Cardiac ventricle fibroblast (primary cell): Measurements from ENCODE around the gene PLCG2. TPM values are rescaled to one million over a fixed set of nuclear protein-coding genes. Genes with fewer than 3 reads are reported as not detected.

Experiments used
- total RNA-seq: library from RNA; depleted of rRNA; stranded (reverse); fragments of >200 nt; gene quantifications from 2 replicates; pipeline ENCODE4 v1.2.3, GENCODE V29; 2015

PLCG2 gene
- total RNA-seq, result 0.05 and 1.00 TPM in 2 replicates

DNA sequence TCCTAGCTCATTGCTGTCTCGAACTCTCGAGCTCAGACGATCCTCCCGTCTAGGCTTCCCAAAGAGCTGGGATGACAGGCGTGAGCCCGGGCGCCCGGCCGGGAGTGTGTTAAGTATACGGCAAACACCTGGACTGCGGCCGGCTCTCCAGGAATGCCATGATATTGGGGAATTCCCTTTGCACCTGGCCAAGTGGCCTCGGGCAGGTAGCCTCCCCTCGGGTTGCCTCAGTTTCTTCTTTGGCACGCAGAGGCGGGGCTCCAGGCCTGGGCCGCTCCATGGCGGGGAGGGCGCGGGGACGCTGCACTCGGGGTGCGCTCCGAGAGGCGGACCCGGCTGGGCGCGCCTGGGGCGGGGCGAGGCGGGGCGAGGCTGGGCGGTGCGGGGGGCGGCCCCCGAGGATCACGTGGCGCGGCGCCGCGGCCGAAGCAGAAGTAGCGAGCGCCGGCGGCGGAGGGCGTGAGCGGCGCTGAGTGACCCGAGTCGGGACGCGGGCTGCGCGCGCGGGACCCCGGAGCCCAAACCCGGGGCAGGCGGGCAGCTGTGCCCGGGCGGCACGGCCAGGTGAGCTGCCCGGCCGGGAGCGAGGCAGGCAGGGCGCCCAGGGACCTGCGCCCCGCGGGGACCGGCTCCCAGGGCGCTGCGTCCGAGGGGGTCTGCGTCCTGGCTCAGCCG, at the start of gene PLCG2:
PLCG2 (plus strand) TSS at position 431 of the 675 bp plus-strand sequence. CDS start 6,699 bp downstream, outside the sequence.

GRCh38 chr16:82011199-82011641, 232.1 kb downstream of the PLCG2 start, which contains the start of gene SDR42E1:
Gene SDR42E1, minus strand, starts transcription at chr16:82011470. Its CDS starts 10,612 bp downstream, at chr16:82000858.

Other genes with a start within 250 kb of the PLCG2 start
- not detected in 2 replicates for gene SDR42E1, start 232.2 kb downstream of the PLCG2 start, total RNA-seq